Stomach (tissue), 9 donors: Measurements from ENCODE around the gene BSPRY. TPM values are rescaled to one million over a fixed set of nuclear protein-coding genes. Genes with fewer than 3 reads are reported as not detected.
"Not testable (repeated sequence)": the region's sequence is repeated elsewhere in the genome, so short reads cannot be mapped to it uniquely, and the experiment has no call there.

ENCODE experiments used
- DNase-seq, 2 donors: peaks; one replicate each; pipeline versions ENCODE4 v3.0.0 to v3.0.0-alpha.2; 2013 to 2019
- H3K27ac ChIP-seq, 5 donors: fragments of 200-600 bp in 4 of 5; sonication (generic) in 4 of 5; one replicate each; pipeline ENCODE4 v1.5.1; 2013 to 2019; ENCODE audit warnings: mild to moderate bottlenecking in 1 of 5, moderate library complexity in 1 of 5
- H3K27me3 ChIP-seq, 3 donors: fragments of 200-600 bp; sonication (generic); one replicate each; pipeline ENCODE4 v1.5.1; 2017 to 2019; ENCODE audit warnings: mixed run types in 1 of 3
- H3K36me3 ChIP-seq, 4 donors: fragments of 200-600 bp; sonication (generic); 1 replicate in 3 of 4; 2 replicates in 1 of 4; pipeline ENCODE4 v1.5.1; 2016 to 2019
- H3K4me1 ChIP-seq, 4 donors: fragments of 200-600 bp; sonication (generic); one replicate each; pipeline ENCODE4 v1.5.1; 2016 to 2019
- H3K4me3 ChIP-seq, 4 donors: fragments of 200-600 bp; sonication (generic) in 3 of 4; one replicate each; pipeline ENCODE4 v1.5.1; 2016 to 2019; ENCODE audit warnings: mild to moderate bottlenecking in 1 of 4
- H3K9me3 ChIP-seq, 4 donors: fragments of 200-600 bp; sonication (generic); one replicate each; pipeline ENCODE4 v1.5.1; 2016 to 2019
- CTCF ChIP-seq, 7 experiments: fragments of 450-650 bp in 4 of 7; fragments of 200-600 bp in 3 of 7; sonication (generic) in 3 of 7; IDR thresholded peaks; one replicate each; pipeline ENCODE4 v1.5.1; 2016 to 2019; ENCODE audit warnings: antibody characterized with exemption in 7 of 7, control low read depth in 2 of 7, mild to moderate bottlenecking in 1 of 7
- EP300 ChIP-seq: sonication (generic); formaldehyde crosslinking; IDR thresholded peaks from one replicate; pipeline ENCODE4 v1.6.1; 2017; ENCODE audit warnings: antibody characterized with exemption
- POLR2A ChIP-seq, 4 donors: fragments of 450-650 bp; IDR thresholded peaks; one replicate each; pipeline ENCODE4 v1.6.1; 2016; ENCODE audit warnings: antibody characterized with exemption in 4 of 4, control low read depth in 2 of 4, mild to moderate bottlenecking in 1 of 4, moderate library complexity in 1 of 4
- POLR2AphosphoS5 ChIP-seq, 3 donors: sonication (generic); formaldehyde crosslinking; IDR thresholded peaks; one replicate each; pipeline ENCODE4 v1.6.1; 2016; ENCODE audit warnings: antibody characterized with exemption in 3 of 3
- WGBS, 5 donors: extraction: QIAGEN DNeasy Blood & Tissue Kit in 3 of 5; methylation state at CpG; one replicate each; pipeline versions ENCODE4 v1.1.5 to v1.1.7; 2013 to 2018; 5-methylcytosine and 5-hydroxymethylcytosine counted together
- intact Hi-C: fragments of 100-400 bp; cut with DNase I; formaldehyde crosslinking; loops from one replicate; pipeline ENCODE4 v1.15.1; 2023; ENCODE audit warnings: low total_unique reads
- polyA plus RNA-seq, 3 donors: library from polyadenylated mRNA; stranded (reverse); fragments of 200-250 nt; gene quantifications; one replicate each; pipeline ENCODE4 v1.2.3, GENCODE V29; 2013
- total RNA-seq, 5 donors: library from RNA; depleted of rRNA; stranded (reverse); fragments of >200 nt; gene quantifications; one replicate each; pipeline versions ENCODE4 v1.1.0 to v1.2.3, GENCODE V29; 2014 to 2016
- donor health status: healthy with polysubstance abuse.
- donor health status: Bipolar disorder and iron deficiency.
- donor health status: healthy.

The BSPRY gene
- total and polyA plus RNA-seq, 8 donors, result 2.2 to 60.3 (median 20.0) TPM

GRCh38 chr9:113364951-113365350 lies 15.6 kb downstream of the BSPRY start:
- Histone ChIP-seq H3K27me3 (no peaks in the 10 kb centered on the region), H3K27ac (no peak overlapping the region), H3K36me3 (peaks cover 0 to 7% (median 0%) of the 10 kb centered on the region in 4 donors), H3K4me3 (no peak overlapping the region), H3K4me1 (peaks cover 0 to 25% (median 11%) of the 10 kb centered on the region in 4 donors), H3K9me3 (no peaks in the 10 kb centered on the region)
- intact Hi-C loops, result no loop called here
- DNase-seq, result no peak
- WGBS, 5 donors, result 55 to 88% (median 77%) methylated on average over 1 of the region's 1 CpG
- TF ChIP-seq CTCF (IDR thresholded peaks at IDR 0.05) (no peak), POLR2A (IDR thresholded peaks at IDR 0.05) (no peak), POLR2AphosphoS5 (IDR thresholded peaks at IDR 0.05) (no peak), EP300 (no peak)

GRCh38 chr9:113365652-113366051 lies 16.3 kb downstream of the BSPRY start:
- H3K27me3 ChIP-seq, H3K9me3 ChIP-seq, H3K4me3 ChIP-seq, H3K27ac ChIP-seq, H3K36me3 ChIP-seq, DNase-seq, intact Hi-C loops: not testable (repeated sequence)
- H3K4me1 ChIP-seq, result peaks cover 0 to 25% (median 12%) of the 10 kb centered on the region in 4 donors
- 79 to 96% (median 90%) methylated on average over 3 of the region's 3 CpGs for WGBS, 5 donors

GRCh38 chr9:113368348-113368981 lies 19.1 kb downstream of the BSPRY start:
- H3K9me3 ChIP-seq, result no peaks in the 10 kb centered on the region
- peak overlapping the region in 3 of 5 donors; percentile 8 to 73 (median 60) for H3K27ac ChIP-seq
- DNase-seq, result no peak
- intact Hi-C loops, result no loop called here
- no peak for TF ChIP-seq CTCF (IDR thresholded peaks at IDR 0.05)
- TF ChIP-seq POLR2A (IDR thresholded peaks at IDR 0.05), result no peak
- WGBS, 5 donors, result 78 to 88% (median 85%) methylated on average over 5 of the region's 5 CpGs
- no peaks in the 10 kb centered on the region for H3K27me3 ChIP-seq
- H3K4me3 ChIP-seq, result no peak overlapping the region
- H3K4me1 ChIP-seq, result peaks cover 0 to 28% (median 21%) of the 10 kb centered on the region in 4 donors
- peaks cover 6 to 13% (median 10%) of the 10 kb centered on the region in 4 donors for H3K36me3 ChIP-seq

GRCh38 chr9:113368982-113369854 lies 19.9 kb downstream of the BSPRY start:
- TF ChIP-seq CTCF (IDR thresholded peaks at IDR 0.05) (no peak), POLR2AphosphoS5 (IDR thresholded peaks at IDR 0.05) (no peak), POLR2A (IDR thresholded peaks at IDR 0.05) (no peak), EP300 (no peak)
- peak; percentile 58 to 82 for DNase-seq
- Histone ChIP-seq H3K4me3 (no peak overlapping the region), H3K9me3 (no peaks in the 10 kb centered on the region), H3K27ac (peak overlapping the region; percentile 56 to 73 (median 60)), H3K4me1 (peaks cover 0 to 32% (median 28%) of the 10 kb centered on the region in 4 donors), H3K36me3 (peaks cover 14 to 21% (median 18%) of the 10 kb centered on the region in 4 donors), H3K27me3 (no peaks in the 10 kb centered on the region)
- WGBS, 5 donors, result 48 to 67% (median 57%) methylated on average over 13 of the region's 13 CpGs
- intact Hi-C loops, result no loop called here

- peaks cover 14 to 27% (median 24%) of the 10 kb centered on the region in 4 donors for H3K36me3 ChIP-seq
- no peaks in the 10 kb centered on the region for H3K27me3 ChIP-seq
- WGBS, 5 donors, result 40 to 72% (median 61%) methylated on average over 10 to 11 of the region's 11 CpGs
- no peak for DNase-seq
- H3K4me3 ChIP-seq, result no peak overlapping the region
- peaks cover under 1 to 37% (median 32%) of the 10 kb centered on the region in 4 donors for H3K4me1 ChIP-seq
- peak overlapping the region; percentile 56 to 73 (median 60) for H3K27ac ChIP-seq
- TF ChIP-seq POLR2A (IDR thresholded peaks at IDR 0.05) (no peak), POLR2AphosphoS5 (IDR thresholded peaks at IDR 0.05) (no peak), EP300 (no peak), CTCF (IDR thresholded peaks at IDR 0.05) (no peak)
- no peaks in the 10 kb centered on the region for H3K9me3 ChIP-seq
- intact Hi-C loops, result no loop called here
These were observed 20.5 kb downstream of the BSPRY start for GRCh38 chr9:113369855-113370140.
